HG03039 (cell line): Measurements from ENCODE around the gene PDE2A.

ENCODE experiments used
- ATAC-seq: cut with Tn5 transposase; IDR thresholded peaks from one replicate; pipeline ENCODE4 v1.9.1; 2021; ENCODE audit warnings: mild to moderate bottlenecking, moderate library complexity; ENCODE audit not compliant: unreplicated experiment

Gene PDE2A

GRCh38 chr11:72592698-72593495, 81.3 kb downstream of the PDE2A start:
- no peak for ATAC-seq

- ATAC-seq, result no peak
Observed at GRCh38 chr11:72591785-72592502, 82.3 kb downstream of the PDE2A start.

- ATAC-seq, result no peak
Observed at GRCh38 chr11:72591023-72591422, 83.2 kb downstream of the PDE2A start.

GRCh38 chr11:72589802-72590761, 84.1 kb downstream of the PDE2A start:
- no peak for ATAC-seq

GRCh38 chr11:72588421-72589410, 85.5 kb downstream of the PDE2A start:
- ATAC-seq, result no peak

DNA sequence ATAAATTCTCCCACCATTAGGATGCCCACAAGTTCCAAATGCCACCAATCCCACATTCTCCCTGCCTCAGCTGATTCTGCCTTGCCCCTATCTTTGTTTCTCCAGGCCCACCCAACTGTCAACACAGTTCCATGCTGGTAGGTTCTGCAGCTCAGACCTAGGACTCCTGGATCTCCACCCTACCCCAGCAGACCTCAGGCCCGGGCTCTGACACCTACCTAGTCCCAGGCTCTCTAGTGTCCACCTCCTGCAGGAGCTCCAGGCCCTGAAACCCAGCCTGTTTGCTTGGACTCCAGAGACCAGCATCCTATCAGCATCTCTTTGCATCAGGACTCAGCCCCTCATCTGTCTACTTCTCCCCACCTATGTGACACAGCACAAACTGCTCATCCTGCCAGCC, 86.5 kb downstream of the PDE2A start:
- ATAC-seq, result no peak

- no peak for ATAC-seq
Observed at GRCh38 chr11:72586321-72587090, 87.7 kb downstream of the PDE2A start.

GRCh38 chr11:72585762-72586311, 88.4 kb downstream of the PDE2A start:
- no peak for ATAC-seq

DNA sequence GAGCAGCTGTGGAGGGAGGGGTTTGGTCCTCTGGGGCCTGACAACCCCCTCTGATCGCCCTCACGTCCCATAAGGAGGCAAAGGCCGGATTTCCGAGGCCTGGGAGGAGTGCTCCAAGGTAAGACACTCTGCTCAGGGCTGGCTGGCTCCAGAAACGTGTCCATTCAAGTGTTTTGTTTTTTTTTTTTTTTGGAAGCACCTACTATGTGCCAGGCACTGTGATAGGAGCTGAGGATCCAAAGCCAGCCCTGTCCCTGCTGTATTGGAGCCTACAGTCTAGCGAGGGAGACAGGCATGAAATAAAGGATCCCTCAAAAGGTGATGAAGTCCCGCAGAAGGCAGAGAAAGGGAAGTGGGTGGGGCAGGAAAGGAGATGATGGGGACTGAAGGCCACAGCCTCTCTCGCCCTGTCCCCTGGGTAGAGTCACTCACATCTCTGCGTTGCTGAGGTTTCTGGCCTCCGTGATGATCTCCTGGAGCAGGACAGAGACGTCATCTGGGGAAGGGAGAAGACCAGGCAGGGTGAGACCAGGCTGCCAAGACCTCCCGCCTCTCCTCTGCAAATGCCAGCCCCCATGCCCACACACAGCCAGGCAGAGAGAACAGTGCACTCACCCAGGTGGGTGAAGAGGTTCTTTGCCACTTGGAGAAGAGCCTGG, 89.2 kb downstream of the PDE2A start:
- ATAC-seq, result no peak

GRCh38 chr11:72584293-72584938, 89.8 kb downstream of the PDE2A start:
- no peak for ATAC-seq

- no peak for ATAC-seq
Observed at GRCh38 chr11:72583616-72584292, 90.5 kb downstream of the PDE2A start.

DNA sequence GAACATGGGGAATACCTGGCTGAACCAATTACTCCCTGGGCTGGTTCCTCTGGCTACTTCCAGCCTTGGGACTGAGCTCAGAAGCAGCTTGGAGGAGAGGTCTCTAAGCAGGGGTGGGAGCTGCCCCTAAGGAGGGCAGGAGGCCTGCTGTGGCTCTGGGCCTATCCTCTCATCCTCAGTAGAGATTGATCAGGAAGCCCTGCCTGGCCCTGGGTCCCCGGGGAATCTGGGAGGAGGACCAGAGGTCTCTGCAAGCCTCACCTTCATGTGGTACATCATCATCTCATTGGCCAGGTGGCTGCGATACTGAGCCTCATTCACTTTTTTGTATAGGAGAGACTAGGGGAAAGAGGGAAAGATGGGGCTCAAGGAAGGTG, 91.1 kb downstream of the PDE2A start:
- no peak for ATAC-seq

DNA sequence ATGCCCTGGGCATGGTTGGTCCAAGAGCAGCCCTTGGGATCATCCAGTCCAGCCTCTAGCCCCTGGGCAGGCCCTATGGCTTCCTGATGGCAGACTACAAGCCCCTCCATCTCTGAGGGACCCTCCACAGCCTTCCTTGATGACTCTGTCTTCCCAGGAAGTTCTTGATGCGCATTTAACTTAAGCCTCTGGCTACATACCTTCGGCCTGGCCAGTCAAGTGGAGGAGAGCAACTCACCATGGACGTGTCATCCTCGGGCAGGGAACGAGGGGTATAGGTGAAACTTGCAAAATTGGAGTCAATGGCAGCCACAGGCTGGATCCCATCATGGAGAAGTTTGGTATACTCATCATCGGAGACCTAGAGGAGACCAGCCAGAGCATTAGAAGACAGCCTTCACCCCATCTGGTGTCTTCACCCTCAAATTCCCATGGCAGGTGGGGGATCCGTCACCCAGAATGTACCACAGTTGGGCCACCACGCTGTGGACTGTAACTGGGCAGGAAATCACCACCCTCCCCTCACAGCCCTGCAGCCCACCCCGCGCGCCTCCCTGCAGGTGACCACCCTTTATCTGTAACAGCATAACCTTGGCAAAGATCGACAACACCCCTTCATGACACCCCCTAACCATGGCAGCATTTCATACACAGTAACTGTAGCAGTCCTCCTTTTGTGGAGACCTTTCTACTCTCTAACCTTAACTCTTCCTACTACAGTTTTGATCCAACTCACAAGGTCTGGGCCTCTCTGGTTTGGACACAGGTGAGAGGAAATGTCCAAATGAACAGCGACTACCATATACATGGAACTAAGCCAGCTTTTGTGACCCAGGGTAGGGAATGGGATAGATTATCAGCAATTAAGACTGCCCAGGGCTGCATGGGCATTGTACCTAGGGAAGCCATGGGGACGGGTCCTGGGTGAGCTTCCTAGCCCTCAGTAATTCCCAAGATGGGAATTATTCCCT, 91.7 kb downstream of the PDE2A start:
- ATAC-seq, result no peak

GRCh38 chr11:72581067-72581466, 93.2 kb downstream of the PDE2A start:
- ATAC-seq, result no peak

GRCh38 chr11:72580642-72580950, 93.6 kb downstream of the PDE2A start:
- no peak for ATAC-seq

GRCh38 chr11:72579816-72580641, 94.2 kb downstream of the PDE2A start:
- no peak for ATAC-seq
